H1 (cell line): ENCODE data around the gene CD7. TPM values are rescaled to one million over a fixed set of nuclear protein-coding genes. Genes with fewer than 3 reads are reported as not detected.

ENCODE experiments used
- CTCF ChIA-PET: fragments of 300-600 bp; sonication (Branson Sonifier 250); formaldehyde crosslinking; loops from one replicate; lab custom pipeline; 2021; ENCODE audit not compliant: partially characterized antibody; lab: Charles Lee
- POLR2A ChIA-PET: fragments of 300-600 bp; sonication (Branson Sonifier 250); formaldehyde crosslinking; loops from one replicate; lab custom pipeline; 2021; ENCODE audit warnings: inconsistent platforms; ENCODE audit not compliant: partially characterized antibody; lab: Charles Lee
- DNase-seq, 2 experiments: peaks; one replicate each; pipeline versions ENCODE4 v3.0.0 to v3.0.0-alpha.2; 2010 to 2022; ENCODE audit warnings: low spot score in 2 of 2, low read depth in 1 of 2, mixed read lengths in 1 of 2
- FAIRE-seq: peaks from 2 replicates; lab custom pipeline; 2011; peaks lifted over from hg19 to GRCh38; lab: Jason Lieb, UNC
- H2AFZ ChIP-seq: 2 replicates; pipeline ENCODE4 v1.8.1; 2012; ENCODE audit warnings: low read length, inconsistent platforms
- H2AK5ac ChIP-seq: 2 replicates; pipeline ENCODE4 v1.6.1; 2013; ENCODE audit warnings: low read depth, low read length
- H2BK120ac ChIP-seq: replicated peaks from 2 replicates; pipeline ENCODE3; 2013; ENCODE audit warnings: low read depth, low read length, inconsistent platforms
- H2BK12ac ChIP-seq: 2 replicates; pipeline ENCODE4 v1.6.1; 2013; ENCODE audit warnings: low read depth, low read length
- H2BK15ac ChIP-seq: 2 replicates; pipeline ENCODE4 v1.6.1; 2013; ENCODE audit warnings: low read length
- H2BK20ac ChIP-seq: 2 replicates; pipeline ENCODE4 v1.6.1; 2013; ENCODE audit warnings: low read length
- H2BK5ac ChIP-seq: 2 replicates; pipeline ENCODE4 v1.6.1; 2013; ENCODE audit warnings: low read depth, low read length
- H3K14ac ChIP-seq: 2 replicates; pipeline ENCODE4 v1.6.1; 2013; ENCODE audit warnings: inconsistent platforms; ENCODE audit not compliant: insufficient read length
- H3K18ac ChIP-seq: 2 replicates; pipeline ENCODE4 v1.6.1; 2013; ENCODE audit warnings: low read length; ENCODE audit errors: extremely low read depth
- H3K23ac ChIP-seq: 2 replicates; pipeline ENCODE4 v1.6.1; 2013; ENCODE audit warnings: inconsistent platforms; ENCODE audit not compliant: insufficient read length
- H3K23me2 ChIP-seq: 2 replicates; pipeline ENCODE4 v1.6.1; 2013; ENCODE audit warnings: low read depth, low read length
- H3K27ac ChIP-seq: 2 replicates; pipeline ENCODE4 v1.6.1; 2011; ENCODE audit warnings: low read depth, low read length, inconsistent platforms
- H3K27me3 ChIP-seq, 4 experiments: replicated peaks in 1 of 4; 1 replicate in 1 of 4; 2 replicates in 3 of 4; pipeline versions ENCODE4 v1.6.1 to v1.8.1; 2011 to 2013; ENCODE audit warnings: low read length in 3 of 4, mild to moderate bottlenecking in 3 of 4, inconsistent platforms in 2 of 4, mixed read lengths in 2 of 4, moderate library complexity in 1 of 4; ENCODE audit not compliant: control insufficient read depth in 3 of 4, insufficient read depth in 3 of 4; ENCODE audit errors: extremely low read depth in 1 of 4
- H3K36me3 ChIP-seq, 4 experiments: 2 replicates each; pipeline versions ENCODE4 v1.6.1 to v1.8.1; 2011 to 2013; ENCODE audit warnings: mild to moderate bottlenecking in 4 of 4, low read length in 3 of 4, moderate library complexity in 2 of 4, control low read depth in 1 of 4, inconsistent platforms in 1 of 4; ENCODE audit not compliant: insufficient read depth in 4 of 4, control insufficient read depth in 2 of 4
- H3K4ac ChIP-seq: replicated peaks from 2 replicates; pipeline ENCODE3; 2013; ENCODE audit warnings: low read length, low read depth, mixed read lengths, inconsistent platforms; ENCODE audit not compliant: insufficient read length
- H3K4me1 ChIP-seq, 4 experiments: replicated peaks in 1 of 4; 1 replicate in 1 of 4; 2 replicates in 3 of 4; pipeline versions ENCODE4 v1.6.1 to v1.8.1; 2011 to 2013; ENCODE audit warnings: low read length in 3 of 4, inconsistent platforms in 2 of 4, mixed read lengths in 1 of 4; ENCODE audit not compliant: insufficient read depth in 4 of 4, control insufficient read depth in 3 of 4
- H3K4me2 ChIP-seq, 2 experiments: 2 replicates each; pipeline versions ENCODE4 v1.6.1 to v1.8.1; 2011 to 2013; ENCODE audit warnings: low read depth in 2 of 2, low read length in 2 of 2, control low read depth in 1 of 2, inconsistent platforms in 1 of 2, mild to moderate bottlenecking in 1 of 2; ENCODE audit not compliant: insufficient read depth in 1 of 2
- H3K4me3 ChIP-seq, 4 experiments: fragments of 200-600, 300-600 bp in 1 of 4; sonication (generic), shearing (Covaris generic), sonication (Bioruptor Twin) in 1 of 4; 2 replicates each; pipeline versions ENCODE4 v1.5.1 to v1.8.1; 2011 to 2016; ENCODE audit warnings: low read length in 4 of 4, low read depth in 3 of 4, control low read depth in 2 of 4, inconsistent platforms in 2 of 4, mild to moderate bottlenecking in 2 of 4, mixed read lengths in 1 of 4, moderate library complexity in 1 of 4; ENCODE audit not compliant: insufficient read depth in 2 of 4; ENCODE audit errors: extremely low read depth in 1 of 4
- H3K56ac ChIP-seq: replicated peaks from 2 replicates; pipeline ENCODE3; 2013; ENCODE audit warnings: low read depth, mild to moderate bottlenecking, mixed read lengths, low read length, inconsistent platforms; ENCODE audit not compliant: insufficient read length
- H3K79me1 ChIP-seq: 2 replicates; pipeline ENCODE4 v1.6.1; 2013; ENCODE audit warnings: low read depth, low read length, control low read depth
- H3K79me2 ChIP-seq, 2 experiments: 2 replicates each; pipeline versions ENCODE4 v1.6.1 to v1.8.1; 2012 to 2013; ENCODE audit warnings: low read length in 2 of 2, mild to moderate bottlenecking in 2 of 2, inconsistent platforms in 1 of 2; ENCODE audit not compliant: insufficient read depth in 2 of 2, control insufficient read depth in 1 of 2
- H3K9ac ChIP-seq, 4 experiments: replicated peaks in 1 of 4; 1 replicate in 1 of 4; 2 replicates in 3 of 4; pipeline versions ENCODE4 v1.6.1 to v1.8.1; 2011 to 2013; ENCODE audit warnings: low read depth in 3 of 4, low read length in 3 of 4, control low read depth in 2 of 4, mild to moderate bottlenecking in 2 of 4, moderate library complexity in 2 of 4, inconsistent platforms in 1 of 4; ENCODE audit errors: extremely low read depth in 1 of 4
- H3K9me3 ChIP-seq, 2 experiments: 2 replicates each; pipeline versions ENCODE4 v1.6.1 to v1.8.1; 2012 to 2013; ENCODE audit warnings: mild to moderate bottlenecking in 2 of 2, moderate library complexity in 2 of 2, control low read depth in 1 of 2, inconsistent platforms in 1 of 2, low read depth in 1 of 2, low read length in 1 of 2, mixed read lengths in 1 of 2; ENCODE audit not compliant: insufficient read depth in 2 of 2
- H4K20me1 ChIP-seq, 2 experiments: replicated peaks in 1 of 2; 2 replicates each; pipeline versions ENCODE3 to v1.8.1; 2011 to 2013; ENCODE audit warnings: inconsistent platforms in 2 of 2, low read length in 2 of 2, mild to moderate bottlenecking in 1 of 2; ENCODE audit not compliant: insufficient read depth in 2 of 2, control insufficient read depth in 1 of 2
- H4K5ac ChIP-seq: 2 replicates; pipeline ENCODE4 v1.6.1; 2013; ENCODE audit warnings: low read length, low read depth, mixed read lengths, inconsistent platforms; ENCODE audit not compliant: insufficient read length
- H4K8ac ChIP-seq: 2 replicates; pipeline ENCODE4 v1.8.0; 2013; ENCODE audit warnings: mild to moderate bottlenecking, moderate library complexity, low read length, inconsistent platforms; ENCODE audit not compliant: insufficient read depth; ENCODE audit errors: extremely low read depth
- H4K91ac ChIP-seq: replicated peaks from 2 replicates; pipeline ENCODE3; 2013; ENCODE audit warnings: low read length, mixed read lengths, inconsistent platforms; ENCODE audit not compliant: insufficient read length
- CBX5 ChIP-seq: fragments of 300-800, 300-1000 bp; sonication (generic); IDR thresholded peaks from 2 replicates; pipeline ENCODE4 v1.7.1; 2016; ENCODE audit warnings: antibody characterized with exemption, low read length, low read depth
- HDAC2 ChIP-seq, 2 experiments: fragments of 300-600 bp in 1 of 2; sonication (generic) in 1 of 2; IDR thresholded peaks; 2 replicates each; pipeline ENCODE4 v1.6.1; 2011 to 2012; ENCODE audit warnings: low read depth in 2 of 2, low read length in 2 of 2, mild to moderate bottlenecking in 2 of 2, moderate library complexity in 2 of 2, borderline replicate concordance in 1 of 2, inconsistent platforms in 1 of 2
- KDM4A ChIP-seq: IDR thresholded peaks from one replicate; pipeline ENCODE4 v1.7.1; 2012; ENCODE audit warnings: low read depth, mild to moderate bottlenecking, moderate library complexity, low read length, inconsistent platforms; ENCODE audit not compliant: severe bottlenecking
- MAFK ChIP-seq: IDR thresholded peaks from 2 replicates; pipeline ENCODE4 v1.6.1; 2012; ENCODE audit warnings: low read depth, mild to moderate bottlenecking, improper control_type of control experiment, low read length
- RNF2 ChIP-seq: fragments of 200-900, 300-1000 bp; sonication (generic); IDR thresholded peaks from 2 replicates; pipeline ENCODE4 v1.7.1; 2016; ENCODE audit warnings: borderline replicate concordance, low read depth, mild to moderate bottlenecking, antibody characterized with exemption, low read length; ENCODE audit not compliant: poor library complexity, severe bottlenecking; ENCODE audit errors: missing control alignments
- RXRA ChIP-seq: IDR thresholded peaks from 2 replicates; pipeline ENCODE4 v1.6.1; 2011; ENCODE audit warnings: low read depth, mild to moderate bottlenecking, low read length, moderate library complexity; ENCODE audit not compliant: insufficient read depth
- SIX5 ChIP-seq: IDR thresholded peaks from 2 replicates; pipeline ENCODE4 v1.6.1; 2011; ENCODE audit warnings: mild to moderate bottlenecking, low read depth, low read length
- SP1 ChIP-seq: IDR thresholded peaks from 2 replicates; pipeline ENCODE4 v1.6.1; 2011; ENCODE audit warnings: low read depth, low read length
- SP4 ChIP-seq: IDR thresholded peaks from 2 replicates; pipeline ENCODE4 v1.6.1; 2012; ENCODE audit warnings: low read length, inconsistent platforms
- SRF ChIP-seq: IDR thresholded peaks from 2 replicates; pipeline ENCODE4 v1.6.1; 2011; ENCODE audit warnings: mild to moderate bottlenecking, low read depth, low read length, moderate library complexity
- TAF7 ChIP-seq: optimal IDR thresholded peaks from 2 replicates; pipeline ENCODE3; 2011; ENCODE audit warnings: low read depth, mild to moderate bottlenecking, inconsistent platforms, low read length, moderate library complexity, borderline replicate concordance
- TBP ChIP-seq: IDR thresholded peaks from 2 replicates; pipeline ENCODE4 v1.6.1; 2011; ENCODE audit warnings: low read depth, low read length, improper control_type of control experiment
- WGBS, 2 experiments: shearing (Covaris generic) in 1 of 2; methylation state at CpG; one replicate each; pipeline versions ENCODE4 v1.1.6 to v1.1.7; 2013 to 2015; ENCODE audit warnings: low lambda C conversion rate in 2 of 2, mixed read lengths in 2 of 2, inconsistent platforms in 1 of 2, low coverage in 1 of 2, missing lambda C conversion rate in 1 of 2; ENCODE audit not compliant: insufficient replicate concordance in 2 of 2, insufficient coverage in 1 of 2, insufficient read length in 1 of 2; ENCODE audit errors: extremely low coverage in 1 of 2, missing lambda C conversion rate in 1 of 2; 5-methylcytosine and 5-hydroxymethylcytosine counted together
- polyA plus RNA-seq, 7 experiments: library from polyadenylated mRNA; depleted of rRNA in 3 of 7; stranded (reverse) in 5 of 7; unstranded in 2 of 7; fragments of >200 nt in 5 of 7; fragments of 200-250 nt in 2 of 7; gene quantifications; 1 replicate in 5 of 7; 2 replicates in 1 of 7; 4 replicates in 1 of 7; pipeline versions ENCODE4 v1.2.1 to v1.2.3, GENCODE V29; 2011 to 2013; ENCODE audit warnings: missing spikeins in 2 of 7, mixed read lengths in 2 of 7
- total RNA-seq: library from RNA; stranded (reverse); fragmentation: NEBNext Ultra II Directional; extraction: Animal tissue kit (Norgen Biotek cat#: 25700); gene quantifications from 2 replicates; pipeline ENCODE4 v1.2.1, GENCODE V29; 2021
- TF ChIP-seq, protein P1 (sequence below): IDR thresholded peaks from 2 replicates; pipeline ENCODE4 v1.6.1; 2011; ENCODE audit warnings: low read length, improper control_type of control experiment

CD7 gene
- total and polyA plus RNA-seq, 2 of the 8 experiments (the other 6 are each of a cell fraction or from before 2014, with no cell fraction given): 0.83 to 0.86 TPM

DNA sequence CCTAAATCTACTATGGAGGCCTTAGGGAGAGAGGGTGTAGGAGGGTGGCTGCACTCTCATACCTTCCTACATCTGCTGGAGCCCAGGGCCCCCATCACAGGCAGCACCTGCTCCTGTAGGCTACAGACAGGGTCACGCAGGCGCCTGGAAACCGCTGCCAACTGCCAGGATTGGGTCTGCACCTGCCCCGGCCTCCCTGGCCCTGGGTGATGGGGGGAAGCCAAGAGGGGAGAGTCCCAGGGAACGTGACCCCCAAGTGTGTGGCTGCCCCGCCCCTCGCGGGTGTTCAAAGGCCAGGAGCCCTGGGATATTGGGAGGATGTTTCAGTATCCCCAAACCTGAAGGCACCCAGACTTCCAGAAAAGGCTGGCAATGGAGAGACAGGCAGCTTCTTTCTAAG lies 36.1 kb upstream of the CD7 start:
- no peak overlapping the region for H3K14ac ChIP-seq
- no peak overlapping the region for H3K23ac ChIP-seq
- H3K4me3 ChIP-seq: no peak overlapping the region
- H3K27ac ChIP-seq: no peak overlapping the region
- POLR2A ChIA-PET: no interaction called here
- no peaks in the 10 kb centered on the region for H3K27me3 ChIP-seq
- H2BK12ac ChIP-seq: no peak overlapping the region
- no peaks in the 10 kb centered on the region for H3K36me3 ChIP-seq
- H3K79me1 ChIP-seq: no peaks in the 10 kb centered on the region
- H4K8ac ChIP-seq: no peak overlapping the region
- no peak overlapping the region for H3K9ac ChIP-seq
- H2AK5ac ChIP-seq: no peak overlapping the region
- no peak overlapping the region for H3K4ac ChIP-seq
- no peak overlapping the region for H3K18ac ChIP-seq
- CTCF ChIA-PET: interaction anchor here (0.6 to 1.2 kb wide), 3 partner anchors 31 to 247 kb away, joined by 3 read pairs; no protein-coding TSS in a partner anchor
- H2AFZ ChIP-seq: no peak overlapping the region
- no peak overlapping the region for H2BK120ac ChIP-seq
- H2BK15ac ChIP-seq: no peak overlapping the region
- 86% methylated on average over 8 of the region's 8 CpGs; no CpG with 5 or more reads in 1 of the 2 experiments for WGBS, 2 experiments
- H2BK5ac ChIP-seq: no peak overlapping the region
- H3K23me2 ChIP-seq: no peaks in the 10 kb centered on the region
- no peak for FAIRE-seq
- no peaks in the 10 kb centered on the region for H3K9me3 ChIP-seq
- no peak overlapping the region for H4K5ac ChIP-seq
- H4K91ac ChIP-seq: no peak overlapping the region
- no peaks in the 10 kb centered on the region for H3K79me2 ChIP-seq
- H3K4me2 ChIP-seq: no peak overlapping the region
- DNase-seq: no peak
- H2BK20ac ChIP-seq: no peak overlapping the region
- H3K56ac ChIP-seq: no peak overlapping the region
- H4K20me1 ChIP-seq: no peaks in the 10 kb centered on the region
- peaks cover 0 to 6% (median 5%) of the 10 kb centered on the region in 4 experiments; a peak in 5 of 7 replicates for H3K4me1 ChIP-seq
- TF ChIP-seq HDAC2 (IDR thresholded peaks at IDR 0.05; ENCODE audit: borderline replicate concordance in 1 of 2, low read depth in 2 of 2, low read length in 2 of 2) (no peak), TBP (no peak), RNF2 (no peak), SIX5 (no peak), SRF (no peak), TAF7 (no peak), KDM4A (no peak), MAFK (no peak), RXRA (no peak), CBX5 (no peak), SP1 (no peak), SP4 (no peak)
- TF ChIP-seq, protein P1, sequence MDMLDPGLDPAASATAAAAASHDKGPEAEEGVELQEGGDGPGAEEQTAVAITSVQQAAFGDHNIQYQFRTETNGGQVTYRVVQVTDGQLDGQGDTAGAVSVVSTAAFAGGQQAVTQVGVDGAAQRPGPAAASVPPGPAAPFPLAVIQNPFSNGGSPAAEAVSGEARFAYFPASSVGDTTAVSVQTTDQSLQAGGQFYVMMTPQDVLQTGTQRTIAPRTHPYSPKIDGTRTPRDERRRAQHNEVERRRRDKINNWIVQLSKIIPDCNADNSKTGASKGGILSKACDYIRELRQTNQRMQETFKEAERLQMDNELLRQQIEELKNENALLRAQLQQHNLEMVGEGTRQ: no peak
